ENCODE data around the gene GUCD1.

Gene GUCD1

GRCh38 chr22:24512043-24512442 lies 42.9 kb downstream of the GUCD1 start:
- H3K4me3 ChIP-seq (ENCODE audit: low read depth, low read length) = no peak overlapping the region
- DNase-seq (ENCODE audit: low read depth) = no peak

GRCh38 chr22:24510637-24511625 lies 44.0 kb downstream of the GUCD1 start:
- no peak overlapping the region for H3K4me3 ChIP-seq (ENCODE audit: low read depth, low read length)
- DNase-seq (ENCODE audit: low read depth) = no peak

GRCh38 chr22:24507716-24508115 lies 47.2 kb downstream of the GUCD1 start:
- DNase-seq (ENCODE audit: low read depth) = no peak
- H3K4me3 ChIP-seq (ENCODE audit: low read depth, low read length) = no peak overlapping the region

- DNase-seq (ENCODE audit: low read depth) = no peak
- H3K4me3 ChIP-seq (ENCODE audit: low read depth, low read length) = no peak overlapping the region
These were observed 48.0 kb downstream of the GUCD1 start for GRCh38 chr22:24506802-24507438.

- no peak for DNase-seq (ENCODE audit: low read depth)
- H3K4me3 ChIP-seq (ENCODE audit: low read depth, low read length) = no peak overlapping the region
These were observed 49.8 kb downstream of the GUCD1 start for GRCh38 chr22:24504956-24505736.

GRCh38 chr22:24504540-24504939 lies 50.4 kb downstream of the GUCD1 start:
- no peak for DNase-seq (ENCODE audit: low read depth)
- no peak overlapping the region for H3K4me3 ChIP-seq (ENCODE audit: low read depth, low read length)

- no peak for DNase-seq (ENCODE audit: low read depth)
- H3K4me3 ChIP-seq (ENCODE audit: low read depth, low read length) = no peak overlapping the region
These were observed 51.0 kb downstream of the GUCD1 start for GRCh38 chr22:24503843-24504338.

- no peak overlapping the region for H3K4me3 ChIP-seq (ENCODE audit: low read depth, low read length)
- no peak for DNase-seq (ENCODE audit: low read depth)
These were observed 51.6 kb downstream of the GUCD1 start for GRCh38 chr22:24503137-24503842.

- no peak for DNase-seq (ENCODE audit: low read depth)
- no peak overlapping the region for H3K4me3 ChIP-seq (ENCODE audit: low read depth, low read length)
These were observed 52.4 kb downstream of the GUCD1 start for GRCh38 chr22:24502541-24502940.

GRCh38 chr22:24502034-24502433 lies 52.9 kb downstream of the GUCD1 start:
- DNase-seq (ENCODE audit: low read depth) = no peak
- no peak overlapping the region for H3K4me3 ChIP-seq (ENCODE audit: low read depth, low read length)

- no peak overlapping the region for H3K4me3 ChIP-seq (ENCODE audit: low read depth, low read length)
- DNase-seq (ENCODE audit: low read depth) = no peak
These were observed 53.5 kb downstream of the GUCD1 start for GRCh38 chr22:24501301-24502005.

- H3K4me3 ChIP-seq (ENCODE audit: low read depth, low read length) = no peak overlapping the region
- no peak for DNase-seq (ENCODE audit: low read depth)
These were observed 54.6 kb downstream of the GUCD1 start for GRCh38 chr22:24500277-24500820.

GRCh38 chr22:24499706-24500276 lies 55.1 kb downstream of the GUCD1 start:
- H3K4me3 ChIP-seq (ENCODE audit: low read depth, low read length) = no peak overlapping the region
- DNase-seq (ENCODE audit: low read depth) = no peak

- no peak for DNase-seq (ENCODE audit: low read depth)
- no peak overlapping the region for H3K4me3 ChIP-seq (ENCODE audit: low read depth, low read length)
These were observed 56.1 kb downstream of the GUCD1 start for GRCh38 chr22:24498824-24499223.

GRCh38 chr22:24497841-24498258 lies 57.1 kb downstream of the GUCD1 start:
- no peak for DNase-seq (ENCODE audit: low read depth)
- H3K4me3 ChIP-seq (ENCODE audit: low read depth, low read length) = no peak overlapping the region

GRCh38 chr22:24496661-24497060 lies 58.3 kb downstream of the GUCD1 start:
- no peak overlapping the region for H3K4me3 ChIP-seq (ENCODE audit: low read depth, low read length)
- no peak for DNase-seq (ENCODE audit: low read depth)

GRCh38 chr22:24496234-24496633 lies 58.7 kb downstream of the GUCD1 start:
- no peak overlapping the region for H3K4me3 ChIP-seq (ENCODE audit: low read depth, low read length)
- no peak for DNase-seq (ENCODE audit: low read depth)

GRCh38 chr22:24495365-24495675 lies 59.6 kb downstream of the GUCD1 start:
- H3K4me3 ChIP-seq (ENCODE audit: low read depth, low read length) = no peak overlapping the region
- DNase-seq (ENCODE audit: low read depth) = no peak

Data from skeletal muscle cell (primary cell).